ENCODE data around the gene MB. TPM values are rescaled to one million over a fixed set of nuclear protein-coding genes. Genes with fewer than 3 reads are reported as not detected.
A peak's percentile ranks its signal among the peaks of the same experiment; 100 is the strongest.

Gene MB
- total RNA-seq, 1 experiment from 2014 or later: 1.5 TPM

DNA sequence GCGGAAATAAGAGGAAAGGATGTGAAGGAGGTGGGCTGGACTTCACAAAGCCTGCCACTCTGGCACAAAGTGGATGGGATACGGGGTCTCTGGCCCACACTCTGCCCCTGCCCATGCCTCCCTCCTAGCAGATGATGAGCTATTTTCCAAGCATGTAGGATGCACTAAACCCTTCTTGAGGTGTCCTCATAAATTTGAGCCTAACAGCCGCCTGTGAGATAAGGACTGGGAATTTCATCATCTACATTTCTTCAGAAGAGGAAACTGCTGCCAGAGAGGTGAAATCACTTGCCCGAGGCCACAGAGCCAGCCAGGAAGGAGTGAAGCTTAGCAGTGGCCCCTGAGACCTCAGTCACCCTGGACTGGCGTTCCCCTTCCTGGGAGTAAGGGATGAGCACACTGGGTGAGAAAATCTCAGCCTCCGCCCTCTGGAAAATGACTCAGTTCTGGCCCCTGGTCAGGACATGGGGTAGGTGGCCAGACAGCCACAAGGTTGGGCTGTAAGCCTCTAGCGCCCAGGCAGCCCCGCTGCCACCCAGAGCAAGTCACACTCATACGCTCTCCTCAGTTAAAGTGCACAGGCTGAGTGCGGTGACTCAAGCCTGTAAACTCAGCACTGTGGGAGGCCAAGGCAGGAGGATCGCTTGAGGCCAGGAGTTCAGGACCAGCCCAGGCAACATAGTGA, 27.9 kb downstream of the MB start:
- BruUV-seq (replicated peaks): TSS peak; percentile 87
- H3K27ac ChIP-seq (ENCODE audit: low read depth, low read length): peak overlapping the region; percentile 54
- ATAC-seq: peak; percentile 83
- RAD21 ChIA-PET (ENCODE audit: low non-redundant PET in 1 of 2, low total read pairs in 2 of 2, uncharacterized antibody in 2 of 2, unreplicated experiment in 2 of 2): no interaction called here
- POLR2A ChIA-PET: interaction anchor here (1.0 kb wide), 1 partner anchor 38 kb away, joined by 4 read pairs; no protein-coding TSS in a partner anchor
- H3K9me2 ChIP-seq (ENCODE audit: insufficient read depth): no peaks in the 10 kb centered on the region
- H3K4me2 ChIP-seq (ENCODE audit: low read length): peak overlapping the region; percentile 66
- H3K9me3 ChIP-seq (ENCODE audit: control insufficient read depth in 1 of 2, insufficient read depth in 1 of 2, low read depth in 1 of 2, low read length in 2 of 2): no peaks in the 10 kb centered on the region
- H3K79me2 ChIP-seq (ENCODE audit: insufficient read depth, low read length): no peaks in the 10 kb centered on the region
- no peaks in the 10 kb centered on the region for H3K36me3 ChIP-seq (ENCODE audit: control insufficient read depth in 1 of 2, insufficient read depth in 2 of 2, low read length in 2 of 2)
- H3K4me3 ChIP-seq (replicated peaks in 1 of 2; ENCODE audit: low read depth in 1 of 2, low read length in 2 of 2): peak overlapping the region; percentile 4 to 18; a peak in 1 of 4 replicates
- DNase-seq (ENCODE audit: low read depth, low spot score): peak; percentile 57
- H4K20me1 ChIP-seq (ENCODE audit: insufficient read depth): no peaks in the 10 kb centered on the region
- intact Hi-C loops (cut with micrococcal nuclease): loop anchor here (2.0 kb wide), 1 partner anchor 34 kb away; no protein-coding TSS in a partner anchor
- H3K27me3 ChIP-seq (ENCODE audit: insufficient read depth, low read length): no peaks in the 10 kb centered on the region
- CTCF ChIA-PET: no interaction called here
- no peak overlapping the region for H2AFZ ChIP-seq (ENCODE audit: low read depth, low read length, poor library complexity, severe bottlenecking)
- H3K9ac ChIP-seq (ENCODE audit: low read length): peak overlapping the region; percentile 46
- peaks cover 33 to 49% of the 10 kb centered on the region in 2 experiments for H3K4me1 ChIP-seq (ENCODE audit: control insufficient read depth in 1 of 2, insufficient read depth in 2 of 2, low read length in 2 of 2)
- TF ChIP-seq RAD21 (IDR thresholded peaks at IDR 0.05; ENCODE audit: low read depth): peak; percentile 37; the same call in 1 of the 2 replicates
- TF ChIP-seq, protein P1, sequence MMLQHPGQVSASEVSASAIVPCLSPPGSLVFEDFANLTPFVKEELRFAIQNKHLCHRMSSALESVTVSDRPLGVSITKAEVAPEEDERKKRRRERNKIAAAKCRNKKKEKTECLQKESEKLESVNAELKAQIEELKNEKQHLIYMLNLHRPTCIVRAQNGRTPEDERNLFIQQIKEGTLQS (IDR thresholded peaks at IDR 0.05): no peak
- no peak for TF ChIP-seq YY1 (IDR thresholded peaks at IDR 0.05; ENCODE audit: extremely low read depth, insufficient replicate concordance, low read depth, low read length)
- no peak for TF ChIP-seq SRF (IDR thresholded peaks at IDR 0.05; ENCODE audit: low read depth)
- TF ChIP-seq EGR1 (IDR thresholded peaks at IDR 0.05; ENCODE audit: low read depth): no peak
- TF ChIP-seq ZNF274 (IDR thresholded peaks at IDR 0.05; ENCODE audit: low read depth, low read length): no peak
- TF ChIP-seq CEBPB (IDR thresholded peaks at IDR 0.05; ENCODE audit: low read depth): no peak; the same call in none of the 2 replicates
- TF ChIP-seq SP1 (IDR thresholded peaks at IDR 0.05; ENCODE audit: low read depth): peak; percentile 57; the same call in 1 of the 2 replicates
- TF ChIP-seq POLR2A (IDR thresholded peaks at IDR 0.05; ENCODE audit: borderline replicate concordance, extremely low read depth, insufficient read depth, insufficient read length): no peak
- TF ChIP-seq, protein P2, sequence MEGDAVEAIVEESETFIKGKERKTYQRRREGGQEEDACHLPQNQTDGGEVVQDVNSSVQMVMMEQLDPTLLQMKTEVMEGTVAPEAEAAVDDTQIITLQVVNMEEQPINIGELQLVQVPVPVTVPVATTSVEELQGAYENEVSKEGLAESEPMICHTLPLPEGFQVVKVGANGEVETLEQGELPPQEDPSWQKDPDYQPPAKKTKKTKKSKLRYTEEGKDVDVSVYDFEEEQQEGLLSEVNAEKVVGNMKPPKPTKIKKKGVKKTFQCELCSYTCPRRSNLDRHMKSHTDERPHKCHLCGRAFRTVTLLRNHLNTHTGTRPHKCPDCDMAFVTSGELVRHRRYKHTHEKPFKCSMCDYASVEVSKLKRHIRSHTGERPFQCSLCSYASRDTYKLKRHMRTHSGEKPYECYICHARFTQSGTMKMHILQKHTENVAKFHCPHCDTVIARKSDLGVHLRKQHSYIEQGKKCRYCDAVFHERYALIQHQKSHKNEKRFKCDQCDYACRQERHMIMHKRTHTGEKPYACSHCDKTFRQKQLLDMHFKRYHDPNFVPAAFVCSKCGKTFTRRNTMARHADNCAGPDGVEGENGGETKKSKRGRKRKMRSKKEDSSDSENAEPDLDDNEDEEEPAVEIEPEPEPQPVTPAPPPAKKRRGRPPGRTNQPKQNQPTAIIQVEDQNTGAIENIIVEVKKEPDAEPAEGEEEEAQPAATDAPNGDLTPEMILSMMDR (IDR thresholded peaks at IDR 0.05 in 2 of 3, conservative IDR thresholded peaks at IDR 0.05 in 1 of 3; ENCODE audit: borderline replicate concordance in 1 of 3, insufficient read depth in 1 of 3, low read depth in 2 of 3, low read length in 2 of 3): no peak
- peak; percentile 0 for TF ChIP-seq FOSL1 (IDR thresholded peaks at IDR 0.05; ENCODE audit: low read depth)
- no peak for TF ChIP-seq ZFX (IDR thresholded peaks at IDR 0.05)
- peak; percentile 57 for TF ChIP-seq POLR2AphosphoS5 (IDR thresholded peaks at IDR 0.05; ENCODE audit: low read depth, low read length)
- TF ChIP-seq CBX3 (IDR thresholded peaks at IDR 0.05; ENCODE audit: low read depth): peak; percentile 56
- no peak; the same call in 1 of the 2 replicates for TF ChIP-seq JUND (IDR thresholded peaks at IDR 0.05)
- TF ChIP-seq SIN3A (IDR thresholded peaks at IDR 0.05; ENCODE audit: low read depth): no peak
- no peak for TF ChIP-seq EZH2 (IDR thresholded peaks at IDR 0.05)
- TF ChIP-seq ELF1 (IDR thresholded peaks at IDR 0.05; ENCODE audit: borderline replicate concordance, low read depth): no peak
- TF ChIP-seq, protein P3, sequence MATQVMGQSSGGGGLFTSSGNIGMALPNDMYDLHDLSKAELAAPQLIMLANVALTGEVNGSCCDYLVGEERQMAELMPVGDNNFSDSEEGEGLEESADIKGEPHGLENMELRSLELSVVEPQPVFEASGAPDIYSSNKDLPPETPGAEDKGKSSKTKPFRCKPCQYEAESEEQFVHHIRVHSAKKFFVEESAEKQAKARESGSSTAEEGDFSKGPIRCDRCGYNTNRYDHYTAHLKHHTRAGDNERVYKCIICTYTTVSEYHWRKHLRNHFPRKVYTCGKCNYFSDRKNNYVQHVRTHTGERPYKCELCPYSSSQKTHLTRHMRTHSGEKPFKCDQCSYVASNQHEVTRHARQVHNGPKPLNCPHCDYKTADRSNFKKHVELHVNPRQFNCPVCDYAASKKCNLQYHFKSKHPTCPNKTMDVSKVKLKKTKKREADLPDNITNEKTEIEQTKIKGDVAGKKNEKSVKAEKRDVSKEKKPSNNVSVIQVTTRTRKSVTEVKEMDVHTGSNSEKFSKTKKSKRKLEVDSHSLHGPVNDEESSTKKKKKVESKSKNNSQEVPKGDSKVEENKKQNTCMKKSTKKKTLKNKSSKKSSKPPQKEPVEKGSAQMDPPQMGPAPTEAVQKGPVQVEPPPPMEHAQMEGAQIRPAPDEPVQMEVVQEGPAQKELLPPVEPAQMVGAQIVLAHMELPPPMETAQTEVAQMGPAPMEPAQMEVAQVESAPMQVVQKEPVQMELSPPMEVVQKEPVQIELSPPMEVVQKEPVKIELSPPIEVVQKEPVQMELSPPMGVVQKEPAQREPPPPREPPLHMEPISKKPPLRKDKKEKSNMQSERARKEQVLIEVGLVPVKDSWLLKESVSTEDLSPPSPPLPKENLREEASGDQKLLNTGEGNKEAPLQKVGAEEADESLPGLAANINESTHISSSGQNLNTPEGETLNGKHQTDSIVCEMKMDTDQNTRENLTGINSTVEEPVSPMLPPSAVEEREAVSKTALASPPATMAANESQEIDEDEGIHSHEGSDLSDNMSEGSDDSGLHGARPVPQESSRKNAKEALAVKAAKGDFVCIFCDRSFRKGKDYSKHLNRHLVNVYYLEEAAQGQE (IDR thresholded peaks at IDR 0.05; ENCODE audit: low read depth): no peak
- no peak for TF ChIP-seq EZH2phosphoT487 (IDR thresholded peaks at IDR 0.05; ENCODE audit: borderline replicate concordance)
- no peak for TF ChIP-seq TCF7L2 (IDR thresholded peaks at IDR 0.05; ENCODE audit: borderline replicate concordance, extremely low read depth, insufficient read depth, insufficient read length)
